Neural crest cell (in vitro differentiated cells): ENCODE data around the gene FAM20A. TPM values are rescaled to one million over a fixed set of nuclear protein-coding genes. Genes with fewer than 3 reads are reported as not detected.

Experiments used
- DNase-seq: peaks from one replicate; pipeline ENCODE4 v3.0.0; 2021; ENCODE audit warnings: low read depth, mixed read lengths, low spot score
- H3K27ac Mint-ChIP-seq: one replicate; pipeline ENCODE4 v1.8.0; 2021; ENCODE audit warnings: mild to moderate bottlenecking, mixed read lengths; ENCODE audit not compliant: unreplicated experiment
- H3K27me3 Mint-ChIP-seq: 2 replicates; pipeline ENCODE4 v1.8.0; 2021; ENCODE audit warnings: low read depth, mild to moderate bottlenecking, mixed read lengths
- H3K36me3 Mint-ChIP-seq: 2 replicates; pipeline ENCODE4 v1.8.0; 2021; ENCODE audit warnings: low read depth, mild to moderate bottlenecking, mixed read lengths
- H3K4me1 Mint-ChIP-seq: 2 replicates; pipeline ENCODE4 v1.8.0; 2021; ENCODE audit warnings: mixed read lengths
- H3K4me3 Mint-ChIP-seq: one replicate; pipeline ENCODE4 v1.8.0; 2021; ENCODE audit warnings: mild to moderate bottlenecking, mixed read lengths
- H3K9me3 Mint-ChIP-seq: 2 replicates; pipeline ENCODE4 v1.8.0; 2021; ENCODE audit warnings: mixed read lengths
- CTCF ChIP-seq: fragments of 200-600 bp; sonication (generic); conservative IDR thresholded peaks from 2 replicates; pipeline ENCODE4 v1.5.0; 2021; ENCODE audit warnings: antibody characterized with exemption, mild to moderate bottlenecking
- total RNA-seq: library from RNA; stranded (reverse); gene quantifications from 2 replicates; pipeline ENCODE4 v1.2.1, GENCODE V29; 2021

FAM20A gene
- total RNA-seq, 1 donor from 2014 or later, result 0.51 TPM

GRCh38 chr17:68576137-68576536 lies 25.0 kb downstream of the FAM20A start:
- H3K36me3 Mint-ChIP-seq, result peaks cover 3% of the 10 kb centered on the region
- peaks cover 3% of the 10 kb centered on the region for H3K9me3 Mint-ChIP-seq
- no peak overlapping the region for H3K4me3 Mint-ChIP-seq
- no peaks in the 10 kb centered on the region for H3K27me3 Mint-ChIP-seq
- DNase-seq, result no peak
- H3K27ac Mint-ChIP-seq, result no peak overlapping the region
- peaks cover 15% of the 10 kb centered on the region for H3K4me1 Mint-ChIP-seq
- no peak for TF ChIP-seq CTCF

- Mint-ChIP-seq H3K4me1 (no peaks in the 10 kb centered on the region), H3K27me3 (no peaks in the 10 kb centered on the region), H3K27ac (no peak overlapping the region), H3K4me3 (no peak overlapping the region), H3K9me3 (no peaks in the 10 kb centered on the region), H3K36me3 (no peaks in the 10 kb centered on the region)
- DNase-seq, result no peak
- TF ChIP-seq CTCF, result no peak
These were observed 27.8 kb downstream of the FAM20A start for GRCh38 chr17:68573338-68573737.

- H3K9me3 Mint-ChIP-seq, result no peaks in the 10 kb centered on the region
- TF ChIP-seq CTCF, result no peak
These were observed 28.9 kb downstream of the FAM20A start for GRCh38 chr17:68572138-68572842.

GRCh38 chr17:68570526-68570925 lies 30.6 kb downstream of the FAM20A start:
- no peaks in the 10 kb centered on the region for H3K27me3 Mint-ChIP-seq
- no peaks in the 10 kb centered on the region for H3K36me3 Mint-ChIP-seq
- no peaks in the 10 kb centered on the region for H3K4me1 Mint-ChIP-seq
- no peaks in the 10 kb centered on the region for H3K9me3 Mint-ChIP-seq
- no peak overlapping the region for H3K4me3 Mint-ChIP-seq
- DNase-seq, result no peak
- H3K27ac Mint-ChIP-seq, result no peak overlapping the region
- TF ChIP-seq CTCF, result no peak

More at GRCh38 chr17:68572138-68572842, 28.9 kb downstream of the FAM20A start:
- Mint-ChIP-seq H3K27ac (peak overlapping the region; percentile 19), H3K27me3 (no peaks in the 10 kb centered on the region), H3K36me3 (no peaks in the 10 kb centered on the region), H3K4me1 (no peaks in the 10 kb centered on the region), H3K4me3 (no peak overlapping the region)
- no peak for DNase-seq

- no peak for TF ChIP-seq CTCF
- H3K36me3 Mint-ChIP-seq, result no peaks in the 10 kb centered on the region
- DNase-seq, result no peak
- no peak overlapping the region for H3K4me3 Mint-ChIP-seq
- H3K27me3 Mint-ChIP-seq, result no peaks in the 10 kb centered on the region
- H3K9me3 Mint-ChIP-seq, result no peaks in the 10 kb centered on the region
- no peak overlapping the region for H3K27ac Mint-ChIP-seq
- no peaks in the 10 kb centered on the region for H3K4me1 Mint-ChIP-seq
These were observed 31.8 kb downstream of the FAM20A start for GRCh38 chr17:68569346-68569745.
